HepG2 (cell line): ENCODE results near the gene ENO1. TPM values are rescaled to one million over a fixed set of nuclear protein-coding genes. Genes with fewer than 3 reads are reported as not detected.

Source experiments
- ATAC-seq: fragments of 200-7000 bp; cut with Tn5 transposase; 3 replicates; pipeline ENCODE4 v1.9.1; 2020; ENCODE audit warnings: mild to moderate bottlenecking, moderate library complexity
- BruUV-seq: library from RNA; stranded (reverse); fragments of 400-500 nt; replicated peaks from 2 replicates; lab custom pipeline; 2021; lab: Mats Ljungman, UMichigan
- CTCF ChIA-PET: fragments of 300-600 bp; formaldehyde crosslinking; extraction: SDS; loops from one replicate; lab custom pipeline; 2021; ENCODE audit warnings: low total read pairs, inconsistent platforms, low intra/inter-chr PET ratio; lab: Yijun Ruan, JAX
- POLR2A ChIA-PET: fragments of 350-600 bp; sonication (Branson Sonifier 250); formaldehyde crosslinking; loops from one replicate; lab custom pipeline; 2020; ENCODE audit warnings: antibody characterized with exemption, inconsistent platforms; lab: Yijun Ruan, JAX
- DNase-seq: peaks from one replicate; pipeline ENCODE4 v3.0.0-alpha.2; 2015; ENCODE audit warnings: low spot score
- FAIRE-seq: peaks from 3 replicates; lab custom pipeline; 2011; peaks lifted over from hg19 to GRCh38; lab: Jason Lieb, UNC
- H2AFZ ChIP-seq: one replicate; pipeline ENCODE4 v1.6.1; 2011; ENCODE audit warnings: low read length, inconsistent platforms
- H3K27ac ChIP-seq: fragments of 300-600 bp; 3 replicates; pipeline ENCODE4 v1.8.0; 2011; ENCODE audit warnings: mixed run types, mild to moderate bottlenecking, mixed read lengths, low read length, inconsistent platforms; ENCODE audit not compliant: insufficient read depth; ENCODE audit errors: extremely low read length
- H3K27me3 ChIP-seq, 2 experiments: fragments of 200-600 bp in 1 of 2; 2 replicates in 1 of 2; 3 replicates in 1 of 2; pipeline versions ENCODE4 v1.6.0 to v1.8.0; 2011; ENCODE audit warnings: low read length in 2 of 2, mild to moderate bottlenecking in 2 of 2, moderate library complexity in 2 of 2, inconsistent platforms in 1 of 2; ENCODE audit not compliant: insufficient read depth in 2 of 2, control insufficient read depth in 1 of 2
- H3K36me3 ChIP-seq, 2 experiments: fragments of 200-600 bp in 1 of 2; replicated peaks in 1 of 2; 2 replicates in 1 of 2; 3 replicates in 1 of 2; pipeline versions ENCODE4 v1.5.1 to v1.8.0; 2011; ENCODE audit warnings: low read length in 2 of 2, inconsistent platforms in 1 of 2; ENCODE audit not compliant: insufficient read depth in 2 of 2, control insufficient read depth in 1 of 2
- H3K4me1 ChIP-seq: 2 replicates; pipeline ENCODE4 v1.5.1; 2012; ENCODE audit warnings: low read length, inconsistent platforms; ENCODE audit not compliant: insufficient read depth
- H3K4me2 ChIP-seq: 2 replicates; pipeline ENCODE4 v1.6.0; 2011; ENCODE audit warnings: low read depth, low read length, inconsistent platforms
- H3K4me3 ChIP-seq, 3 experiments: fragments of 200-600 bp in 1 of 3; sonication (generic), shearing (Covaris generic) in 1 of 3; replicated peaks in 1 of 3; 2 replicates each; pipeline ENCODE4 v1.5.1; 2011 to 2016; ENCODE audit warnings: low read length in 3 of 3, inconsistent platforms in 2 of 3, low read depth in 2 of 3, mild to moderate bottlenecking in 2 of 3, control low read depth in 1 of 3, mixed read lengths in 1 of 3; ENCODE audit not compliant: insufficient read depth in 1 of 3
- H3K79me2 ChIP-seq: one replicate; pipeline ENCODE4 v1.6.1; 2011; ENCODE audit warnings: low read length, inconsistent platforms; ENCODE audit not compliant: insufficient read depth
- H3K9ac ChIP-seq: 2 replicates; pipeline ENCODE4 v1.6.0; 2011; ENCODE audit warnings: mild to moderate bottlenecking, low read depth, low read length, inconsistent platforms; ENCODE audit not compliant: insufficient read depth
- H3K9me3 ChIP-seq: 2 replicates; pipeline ENCODE4 v1.5.1; 2012; ENCODE audit warnings: mild to moderate bottlenecking, low read length
- H4K20me1 ChIP-seq: 2 replicates; pipeline ENCODE4 v1.6.0; 2011; ENCODE audit warnings: inconsistent platforms, mild to moderate bottlenecking, low read length, moderate library complexity; ENCODE audit not compliant: insufficient read depth
- ZBTB40 ChIP-seq, 2 experiments: fragments of 450-650 bp in 1 of 2; sonication (generic) in 1 of 2; formaldehyde crosslinking in 1 of 2; IDR thresholded peaks; 2 replicates each; pipeline versions ENCODE4 v1.6.1 to v1.8.0; 2016 to 2022; ENCODE audit warnings: antibody characterized with exemption in 1 of 2, mild to moderate bottlenecking in 1 of 2, missing genetic modification reagents in 1 of 2
- ZFYVE20 ChIP-seq: sonication (generic); formaldehyde crosslinking; IDR thresholded peaks from 2 replicates; pipeline ENCODE4 v1.8.0; 2023; ENCODE audit warnings: low read depth, mild to moderate bottlenecking, moderate library complexity, missing genetic modification reagents, borderline replicate concordance
- WGBS: methylation state at CpG from one replicate; pipeline ENCODE4 v1.1.6; 2017; ENCODE audit warnings: low lambda C conversion rate; 5-methylcytosine and 5-hydroxymethylcytosine counted together
- in situ Hi-C: cut with HindIII; loops from 2 replicates; pipeline ENCODE4 v1.10.0; 2017; ENCODE audit warnings: low pct_unique_long_range_greater_than_20kb; ENCODE audit not compliant: extremely low pct_ligation_motif_present
- intact Hi-C: fragments of 100-400 bp; cut with micrococcal nuclease; formaldehyde crosslinking; loops from one replicate; pipeline ENCODE4 v1.10.0; 2022; ENCODE audit not compliant: unreplicated experiment
- polyA plus RNA-seq, 8 experiments: library from polyadenylated mRNA; depleted of rRNA in 3 of 8; stranded (reverse) in 7 of 8; unstranded in 1 of 8; fragments of >200 nt; fragmentation: Illumina TruSeq in 4 of 8; extraction: Trizol in 4 of 8; gene quantifications; 2 replicates each; pipeline versions ENCODE4 v1.2.1 to v1.2.3, GENCODE V29; 2011 to 2016; ENCODE audit warnings: low read depth in 4 of 8, missing spikeins in 1 of 8, mixed read lengths in 1 of 8; ENCODE audit not compliant: insufficient read depth in 1 of 8
- total RNA-seq, 5 experiments: library from RNA; depleted of rRNA; stranded (reverse); fragments of >200 nt; fragmentation: Illumina TruSeq; extraction: Trizol; gene quantifications; 2 replicates each; pipeline ENCODE4 v1.2.3, GENCODE V29; 2016; ENCODE audit warnings: low read depth in 1 of 5

The ENO1 gene
- total and polyA plus RNA-seq, 2 of the 13 experiments (the other 11 are each of a cell fraction or from before 2014, with no cell fraction given), result 1,559 to 3,103 TPM

DNA sequence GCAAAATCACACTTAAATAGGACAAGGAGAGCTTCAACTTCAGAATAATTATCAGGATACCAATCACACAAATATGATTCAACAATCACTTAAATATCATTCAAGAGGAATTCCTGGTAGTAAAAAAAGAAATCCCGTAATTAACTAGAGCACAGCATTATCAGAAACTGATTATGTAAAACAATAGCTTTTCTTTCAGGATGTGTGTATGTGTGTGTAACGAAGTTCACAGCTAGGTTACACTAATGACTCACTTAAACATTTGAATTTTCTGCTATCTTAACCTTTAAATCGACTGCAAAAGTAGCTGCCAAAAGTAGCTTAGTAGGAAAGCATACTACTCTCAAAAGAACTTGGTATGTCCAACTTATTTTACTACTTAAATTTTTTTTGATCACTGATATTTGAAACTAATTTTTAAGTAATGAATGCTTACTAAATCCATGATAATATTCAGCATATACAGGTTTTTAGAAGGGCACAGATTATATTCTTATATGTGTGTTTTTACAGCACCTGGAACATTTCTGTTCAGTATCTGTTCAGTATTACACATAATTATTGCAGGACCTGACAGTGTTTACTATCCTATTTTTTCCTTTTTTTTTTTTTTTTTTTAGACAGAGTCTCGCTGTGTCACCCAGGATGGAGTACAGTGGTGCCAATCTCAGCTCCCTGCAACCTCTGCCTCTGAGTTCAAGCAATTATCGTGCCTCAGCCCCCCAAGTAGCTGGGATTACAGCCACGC is 65.3 kb downstream of the ENO1 start:
- in situ Hi-C loops, result no loop called here
- WGBS, result 90% methylated on average over 6 of the region's 6 CpGs
- ATAC-seq, result no peak
- Histone ChIP-seq H3K4me2 (peak overlapping the region; percentile 27; the same call in 1 of the 2 replicates), H4K20me1 (peaks cover 49% of the 10 kb centered on the region), H3K27ac (no peak overlapping the region), H2AFZ (no peak overlapping the region), H3K79me2 (peaks cover 91% of the 10 kb centered on the region), H3K4me1 (peaks cover 71% of the 10 kb centered on the region), H3K27me3 (no peaks in the 10 kb centered on the region; a peak in 1 of 5 replicates), H3K36me3 (no peaks in the 10 kb centered on the region), H3K4me3 (no peak overlapping the region), H3K9ac (no peak overlapping the region), H3K9me3 (no peaks in the 10 kb centered on the region)
- intact Hi-C loops, result no loop called here
- FAIRE-seq, result no peak
- CTCF ChIA-PET, result no interaction called here
- TF ChIP-seq ZBTB40 (IDR thresholded peaks at IDR 0.05) (no peak), ZBTB40 (CRISPR knock-in tag; IDR thresholded peaks at IDR 0.05) (no peak), ZFYVE20 (CRISPR knock-in tag) (no peak)
- POLR2A ChIA-PET, result interaction anchor here (0.7 kb wide), 1 partner anchor 58 kb away, joined by 3 read pairs; no protein-coding TSS in a partner anchor
- no TSS peak for BruUV-seq
- no peak for DNase-seq
